Lower lobe of right lung (tissue), 2 donors: ENCODE data around the gene HIVEP2. TPM values are rescaled to one million over a fixed set of nuclear protein-coding genes. Genes with fewer than 3 reads are reported as not detected.

Experiments used
- ATAC-seq, 2 donors: fragments of 200-7000 bp; cut with Tn5 transposase; one replicate each; pipeline ENCODE4 v1.9.1; 2020 to 2022; ENCODE audit warnings: mild to moderate bottlenecking in 2 of 2, moderate library complexity in 2 of 2
- DNase-seq: peaks from one replicate; pipeline ENCODE4 v3.0.0-alpha.2; 2020
- H3K27ac ChIP-seq: fragments of 200-600 bp; one replicate; pipeline ENCODE4 v1.8.0; 2022
- H3K27me3 ChIP-seq: fragments of 200-600 bp; one replicate; pipeline ENCODE4 v1.8.0; 2022; ENCODE audit warnings: low read depth
- H3K36me3 ChIP-seq: fragments of 200-600 bp; one replicate; pipeline ENCODE4 v1.8.0; 2022; ENCODE audit warnings: mild to moderate bottlenecking
- H3K4me1 ChIP-seq: fragments of 200-600 bp; one replicate; pipeline ENCODE4 v1.8.0; 2022
- H3K4me3 ChIP-seq: fragments of 200-600 bp; one replicate; pipeline ENCODE4 v1.8.0; 2022; ENCODE audit warnings: mild to moderate bottlenecking
- H3K9me3 ChIP-seq: fragments of 200-600 bp; one replicate; pipeline ENCODE4 v1.8.0; 2022
- intact Hi-C: fragments of 100-400 bp; cut with DNase I; formaldehyde crosslinking; loops from one replicate; pipeline ENCODE4 v1.11.0; 2022
- total RNA-seq: library from RNA; stranded (reverse); fragmentation: NEBNext Ultra II Directional; extraction: Animal tissue kit (Norgen Biotek cat#: 25700); gene quantifications from one replicate; pipeline ENCODE4 v1.2.1, GENCODE V29; 2021
- TF ChIP-seq, protein P1 (sequence below): fragments of 200-600 bp; IDR thresholded peaks from one replicate; pipeline ENCODE4 v1.8.0; 2022; ENCODE audit warnings: antibody characterized with exemption, mild to moderate bottlenecking
- donor health status: DM: no; HTN: yes; CAD: no; lungs with severe emphysema.

HIVEP2 gene
- total RNA-seq, 1 donor from 2014 or later = 13.1 TPM

DNA sequence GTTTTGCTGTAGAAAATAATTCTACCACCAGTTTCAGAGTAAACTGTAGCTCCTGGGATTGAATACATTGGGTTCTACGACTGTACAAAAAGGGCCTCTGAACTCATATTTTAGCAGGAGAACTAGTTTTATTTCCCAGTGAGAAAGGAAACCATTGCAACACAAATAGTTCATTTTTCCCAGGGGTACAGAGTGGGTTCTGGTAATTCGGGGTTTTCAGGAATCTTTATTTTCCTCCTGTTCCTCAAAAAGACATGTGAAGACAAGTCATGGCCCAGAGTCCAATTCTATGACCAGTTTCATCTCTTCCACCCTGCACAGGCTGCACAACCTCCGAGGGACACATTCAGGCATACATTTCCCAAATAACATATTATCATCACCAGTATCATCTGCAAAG lies 222.1 kb downstream of the HIVEP2 start:
- Histone ChIP-seq H3K27me3 (no peaks in the 10 kb centered on the region), H3K9me3 (peaks cover 16% of the 10 kb centered on the region), H3K4me3 (no peak overlapping the region), H3K27ac (no peak overlapping the region), H3K4me1 (no peaks in the 10 kb centered on the region), H3K36me3 (no peaks in the 10 kb centered on the region)
- ATAC-seq (no peak), DNase-seq (no peak)
- intact Hi-C loops = no loop called here
- TF ChIP-seq, protein P1, sequence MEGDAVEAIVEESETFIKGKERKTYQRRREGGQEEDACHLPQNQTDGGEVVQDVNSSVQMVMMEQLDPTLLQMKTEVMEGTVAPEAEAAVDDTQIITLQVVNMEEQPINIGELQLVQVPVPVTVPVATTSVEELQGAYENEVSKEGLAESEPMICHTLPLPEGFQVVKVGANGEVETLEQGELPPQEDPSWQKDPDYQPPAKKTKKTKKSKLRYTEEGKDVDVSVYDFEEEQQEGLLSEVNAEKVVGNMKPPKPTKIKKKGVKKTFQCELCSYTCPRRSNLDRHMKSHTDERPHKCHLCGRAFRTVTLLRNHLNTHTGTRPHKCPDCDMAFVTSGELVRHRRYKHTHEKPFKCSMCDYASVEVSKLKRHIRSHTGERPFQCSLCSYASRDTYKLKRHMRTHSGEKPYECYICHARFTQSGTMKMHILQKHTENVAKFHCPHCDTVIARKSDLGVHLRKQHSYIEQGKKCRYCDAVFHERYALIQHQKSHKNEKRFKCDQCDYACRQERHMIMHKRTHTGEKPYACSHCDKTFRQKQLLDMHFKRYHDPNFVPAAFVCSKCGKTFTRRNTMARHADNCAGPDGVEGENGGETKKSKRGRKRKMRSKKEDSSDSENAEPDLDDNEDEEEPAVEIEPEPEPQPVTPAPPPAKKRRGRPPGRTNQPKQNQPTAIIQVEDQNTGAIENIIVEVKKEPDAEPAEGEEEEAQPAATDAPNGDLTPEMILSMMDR = no peak

DNA sequence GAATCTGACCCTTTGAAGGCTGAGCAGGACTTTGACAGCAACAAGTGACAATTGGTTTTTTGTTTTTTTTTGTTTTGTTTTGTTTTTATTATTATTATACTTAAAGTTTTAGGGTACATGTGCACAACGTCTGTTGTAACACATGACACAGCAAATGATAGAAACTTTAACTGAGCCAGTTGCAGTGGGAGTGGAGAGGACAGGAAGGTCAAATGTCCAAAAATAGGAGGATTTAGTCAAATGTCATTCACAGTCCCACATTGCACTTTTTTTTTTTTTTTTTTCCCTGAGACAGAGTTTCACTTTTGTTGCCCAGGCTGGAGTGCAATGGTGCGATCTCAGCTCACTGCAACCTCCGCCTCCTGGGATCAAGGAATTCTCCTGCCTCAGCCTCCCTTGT lies 223.0 kb downstream of the HIVEP2 start:
- H3K27ac ChIP-seq = no peak overlapping the region
- intact Hi-C loops = no loop called here
- no peak overlapping the region for H3K4me3 ChIP-seq
- DNase-seq (no peak), ATAC-seq (no peak)
- H3K27me3 ChIP-seq = no peaks in the 10 kb centered on the region
- no peaks in the 10 kb centered on the region for H3K36me3 ChIP-seq
- H3K4me1 ChIP-seq = no peaks in the 10 kb centered on the region
- peaks cover 16% of the 10 kb centered on the region for H3K9me3 ChIP-seq
- TF ChIP-seq, protein P1 = no peak

GRCh38 chr6:142721215-142721920 lies 223.6 kb downstream of the HIVEP2 start:
- TF ChIP-seq, protein P1 = no peak
- intact Hi-C loops = no loop called here
- H3K4me1 ChIP-seq = no peaks in the 10 kb centered on the region
- no peak overlapping the region for H3K27ac ChIP-seq
- ATAC-seq = no peak
- peaks cover 16% of the 10 kb centered on the region for H3K9me3 ChIP-seq
- DNase-seq = no peak
- no peak overlapping the region for H3K4me3 ChIP-seq
- H3K27me3 ChIP-seq = no peaks in the 10 kb centered on the region
- no peaks in the 10 kb centered on the region for H3K36me3 ChIP-seq

DNA sequence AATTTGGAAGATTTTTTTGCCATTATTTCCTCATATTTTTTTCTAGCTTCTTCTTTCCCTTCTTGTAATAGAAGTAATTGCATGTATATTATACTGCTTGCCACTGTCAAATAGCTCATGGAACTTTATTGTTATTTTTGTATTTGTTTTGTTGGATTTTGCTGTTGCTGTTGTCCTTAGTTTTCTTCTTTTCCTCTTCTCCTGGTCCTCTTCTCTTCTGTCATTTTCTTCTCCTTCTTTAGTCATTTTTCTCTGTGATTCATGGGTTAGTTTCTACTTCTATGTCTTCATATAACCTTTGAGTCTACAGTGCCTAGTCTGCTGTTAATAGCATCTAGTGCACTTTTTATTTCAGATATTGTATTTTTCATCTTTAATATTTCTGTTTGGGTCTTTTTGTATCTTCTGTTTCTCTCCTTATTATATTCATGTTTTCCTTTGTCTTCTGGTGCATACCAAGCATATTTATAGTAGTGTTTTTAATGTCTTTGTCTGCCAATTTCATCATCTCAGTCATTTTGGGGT lies 226.2 kb downstream of the HIVEP2 start:
- no peaks in the 10 kb centered on the region for H3K36me3 ChIP-seq
- no peak overlapping the region for H3K4me3 ChIP-seq
- H3K9me3 ChIP-seq = peaks cover 16% of the 10 kb centered on the region
- no peak for DNase-seq
- H3K27ac ChIP-seq = no peak overlapping the region
- TF ChIP-seq, protein P1 = no peak
- ATAC-seq = no peak
- intact Hi-C loops = no loop called here
- H3K27me3 ChIP-seq = no peaks in the 10 kb centered on the region
- no peaks in the 10 kb centered on the region for H3K4me1 ChIP-seq

DNA sequence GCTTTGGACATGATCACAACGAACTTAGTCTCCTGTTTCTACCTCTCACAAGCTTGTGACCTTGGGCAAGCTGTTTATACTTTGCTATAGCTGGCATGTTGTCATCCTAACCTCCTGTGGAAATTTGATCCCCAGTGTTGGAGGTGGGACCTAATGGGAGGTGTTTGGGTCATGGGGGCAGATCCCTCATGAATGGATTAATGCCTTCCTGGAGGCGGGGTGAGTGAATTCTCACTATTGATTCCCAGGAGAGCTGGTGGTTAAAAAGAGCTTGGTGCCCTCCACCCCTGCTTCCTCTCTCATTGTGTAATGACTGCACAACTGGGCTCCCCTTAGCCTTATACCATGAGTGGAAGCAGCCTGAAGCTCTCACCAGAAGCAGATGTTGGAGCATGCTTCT lies 228.9 kb downstream of the HIVEP2 start:
- TF ChIP-seq, protein P1 = no peak
- ATAC-seq (no peak), DNase-seq (no peak)

More for the DNA sequence above, 228.9 kb downstream of the HIVEP2 start:
- H3K9me3 ChIP-seq = peaks cover 16% of the 10 kb centered on the region
- H3K27me3 ChIP-seq = no peaks in the 10 kb centered on the region
- H3K4me1 ChIP-seq = no peaks in the 10 kb centered on the region
- H3K4me3 ChIP-seq = no peak overlapping the region
- no peaks in the 10 kb centered on the region for H3K36me3 ChIP-seq
- intact Hi-C loops = no loop called here
- no peak overlapping the region for H3K27ac ChIP-seq
